Vagina (tissue), 2 donors: Measurements from ENCODE around the gene ZNF718. TPM values are rescaled to one million over a fixed set of nuclear protein-coding genes. Genes with fewer than 3 reads are reported as not detected.
A peak's percentile ranks its signal among the peaks of the same experiment; 100 is the strongest.
"Not testable (repeated sequence)": the region's sequence is repeated elsewhere in the genome, so short reads cannot be mapped to it uniquely, and the experiment has no call there.

Source experiments
- DNase-seq, 2 donors: peaks; one replicate each; pipeline ENCODE4 v3.0.0-alpha.2; 2017; ENCODE audit errors: extremely low spot score in 2 of 2
- H3K27ac ChIP-seq: fragments of 200-600 bp; sonication (generic); one replicate; pipeline ENCODE4 v1.5.1; 2019
- H3K27me3 ChIP-seq: fragments of 200-600 bp; sonication (generic); one replicate; pipeline ENCODE4 v1.5.1; 2019
- H3K36me3 ChIP-seq, 2 donors: fragments of 200-600 bp; sonication (generic); one replicate each; pipeline ENCODE4 v1.5.1; 2017 to 2019
- H3K4me1 ChIP-seq: fragments of 200-600 bp; sonication (generic); one replicate; pipeline ENCODE4 v1.5.1; 2019
- H3K4me3 ChIP-seq, 2 donors: fragments of 200-600 bp; sonication (generic); 1 replicate in 1 of 2; 2 replicates in 1 of 2; pipeline ENCODE4 v1.5.1; 2016 to 2019
- H3K9me3 ChIP-seq: fragments of 200-600 bp; sonication (generic); one replicate; pipeline ENCODE4 v1.5.1; 2019
- CTCF ChIP-seq, 3 experiments: fragments of 450-650 bp in 2 of 3; fragments of 200-600 bp in 1 of 3; sonication (generic) in 1 of 3; IDR thresholded peaks; one replicate each; pipeline ENCODE4 v1.5.1; 2017 to 2019; ENCODE audit warnings: antibody characterized with exemption in 3 of 3, mild to moderate bottlenecking in 2 of 3, moderate library complexity in 2 of 3
- POLR2A ChIP-seq, 2 donors: fragments of 450-650 bp; IDR thresholded peaks; one replicate each; pipeline ENCODE4 v1.6.1; 2017; ENCODE audit warnings: antibody characterized with exemption in 2 of 2, mild to moderate bottlenecking in 2 of 2, moderate library complexity in 2 of 2
- POLR2AphosphoS5 ChIP-seq, 2 donors: sonication (generic); formaldehyde crosslinking; IDR thresholded peaks; one replicate each; pipeline ENCODE4 v1.9.0; 2017; ENCODE audit warnings: antibody characterized with exemption in 2 of 2, mild to moderate bottlenecking in 2 of 2, low read depth in 1 of 2; ENCODE audit not compliant: insufficient read depth in 1 of 2
- intact Hi-C: fragments of 100-400 bp; cut with DNase I; formaldehyde crosslinking; loops from one replicate; pipeline ENCODE4 v1.15.1; 2023
- total RNA-seq: library from RNA; depleted of rRNA; stranded (reverse); fragments of >200 nt; gene quantifications from one replicate; pipeline ENCODE4 v1.2.3, GENCODE V29; 2016

The ZNF718 gene
- total RNA-seq = 5.9 TPM

DNA sequence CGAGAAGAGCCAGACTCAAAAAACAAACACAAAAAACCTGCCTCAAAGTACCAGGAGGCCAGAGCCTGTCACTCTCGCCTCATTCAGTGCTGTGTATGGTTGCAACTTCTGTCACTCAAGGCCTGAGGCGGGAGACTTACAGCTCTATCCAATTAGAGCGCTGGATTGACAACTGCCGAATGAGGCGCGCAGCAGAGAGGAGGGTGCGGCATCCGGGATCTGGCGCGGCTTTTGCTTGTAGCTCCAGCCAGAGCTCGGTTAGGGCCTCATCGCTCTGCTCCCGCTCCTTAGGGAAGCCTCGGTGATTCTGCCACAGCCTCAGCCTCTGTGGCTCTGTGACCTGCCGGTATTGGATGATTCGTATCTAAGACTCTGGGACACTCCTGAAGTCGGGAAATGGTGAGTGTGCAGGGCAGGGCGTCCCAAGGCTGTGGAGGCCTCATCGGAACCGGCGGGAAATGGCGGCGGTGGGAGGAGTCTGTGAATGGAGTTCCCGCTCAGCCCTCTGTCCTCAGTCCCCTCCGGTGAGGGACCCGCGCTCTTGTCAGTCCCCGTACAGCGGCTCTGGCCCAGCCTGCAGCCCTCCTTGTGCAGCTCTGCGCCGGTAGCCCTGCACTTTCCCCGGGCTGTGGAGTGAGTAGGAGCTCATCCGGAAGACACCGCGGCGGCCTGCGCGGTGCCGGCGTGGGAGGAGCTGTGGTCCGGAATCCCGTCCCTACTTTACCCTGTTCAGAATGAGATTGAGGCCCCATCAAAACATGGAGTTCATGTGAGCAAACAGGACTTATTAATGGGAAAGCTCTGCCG, at the start of gene ZNF718:
Gene ZNF718 (plus strand): TSS at position 227 of the 807 bp plus-strand sequence. CDS start 170 bp downstream, at position 397.
- Histone ChIP-seq H3K27me3 (no peaks in the 10 kb centered on the region), H3K4me1 (peaks cover 15% of the 10 kb centered on the region), H3K9me3 (no peaks in the 10 kb centered on the region), H3K27ac (peak within 1 kb of the TSS; percentile 83), H3K36me3 (no peaks in the 10 kb centered on the region), H3K4me3 (peak within 1 kb of the TSS; percentile 63 to 70)
- DNase-seq = peak; percentile 96 to 97
- peak; percentile 84 to 95 for TF ChIP-seq POLR2AphosphoS5 (IDR thresholded peaks at IDR 0.05; ENCODE audit: insufficient read depth in 1 of 2, low read depth in 1 of 2)
- peak in 1 of 2 donors; percentile 55 for TF ChIP-seq POLR2A (IDR thresholded peaks at IDR 0.05)
- no peak for TF ChIP-seq CTCF (IDR thresholded peaks at IDR 0.05)
- intact Hi-C loops = no loop called here

- no peak for DNase-seq
- intact Hi-C loops = no loop called here
These were observed 38.4 kb upstream of the ZNF718 start for GRCh38 chr4:85951-86350.

DNA sequence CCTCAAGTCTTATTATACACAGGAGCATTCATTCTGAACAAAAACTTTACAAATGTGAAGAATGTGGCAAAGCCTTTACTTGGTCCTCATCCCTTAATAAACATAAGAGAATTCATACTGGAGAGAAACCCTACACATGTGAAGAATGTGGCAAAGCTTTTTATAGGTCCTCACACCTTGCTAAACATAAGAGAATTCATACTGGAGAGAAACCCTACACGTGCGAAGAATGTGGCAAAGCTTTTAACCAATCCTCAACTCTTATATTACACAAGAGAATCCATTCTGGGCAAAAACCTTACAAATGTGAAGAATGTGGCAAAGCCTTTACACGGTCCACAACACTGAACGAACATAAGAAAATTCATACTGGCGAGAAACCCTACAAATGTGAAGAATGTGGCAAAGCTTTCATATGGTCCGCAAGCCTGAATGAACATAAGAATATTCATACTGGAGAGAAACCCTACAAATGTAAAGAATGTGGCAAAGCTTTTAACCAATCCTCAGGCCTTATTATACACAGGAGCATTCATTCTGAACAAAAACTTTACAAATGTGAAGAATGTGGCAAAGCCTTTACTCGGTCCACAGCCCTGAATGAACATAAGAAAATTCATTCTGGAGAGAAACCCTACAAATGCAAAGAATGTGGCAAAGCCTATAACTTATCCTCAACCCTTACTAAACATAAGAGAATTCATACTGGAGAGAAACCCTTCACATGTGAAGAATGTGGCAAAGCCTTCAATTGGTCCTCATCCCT, 37.6 kb upstream of the ZNF718 start:
- H3K27me3 ChIP-seq, H3K27ac ChIP-seq, H3K4me1 ChIP-seq, intact Hi-C loops, DNase-seq: not testable (repeated sequence)
- peaks cover 0 to 70% of the 10 kb centered on the region in 2 donors for H3K36me3 ChIP-seq
- peaks cover 86% of the 10 kb centered on the region for H3K9me3 ChIP-seq
- peak overlapping the region in 1 of 2 donors; percentile 4 for H3K4me3 ChIP-seq

More at GRCh38 chr4:85951-86350, 38.4 kb upstream of the ZNF718 start:
- Histone ChIP-seq H3K9me3 (peaks cover 86% of the 10 kb centered on the region), H3K36me3 (peaks cover 0 to 78% of the 10 kb centered on the region in 2 donors), H3K4me3 (no peak overlapping the region), H3K27ac (no peak overlapping the region), H3K27me3 (no peaks in the 10 kb centered on the region), H3K4me1 (no peaks in the 10 kb centered on the region)
- TF ChIP-seq CTCF (IDR thresholded peaks at IDR 0.05) (no peak), POLR2A (IDR thresholded peaks at IDR 0.05) (no peak), POLR2AphosphoS5 (IDR thresholded peaks at IDR 0.05; ENCODE audit: insufficient read depth in 1 of 2, low read depth in 1 of 2) (no peak)

DNA sequence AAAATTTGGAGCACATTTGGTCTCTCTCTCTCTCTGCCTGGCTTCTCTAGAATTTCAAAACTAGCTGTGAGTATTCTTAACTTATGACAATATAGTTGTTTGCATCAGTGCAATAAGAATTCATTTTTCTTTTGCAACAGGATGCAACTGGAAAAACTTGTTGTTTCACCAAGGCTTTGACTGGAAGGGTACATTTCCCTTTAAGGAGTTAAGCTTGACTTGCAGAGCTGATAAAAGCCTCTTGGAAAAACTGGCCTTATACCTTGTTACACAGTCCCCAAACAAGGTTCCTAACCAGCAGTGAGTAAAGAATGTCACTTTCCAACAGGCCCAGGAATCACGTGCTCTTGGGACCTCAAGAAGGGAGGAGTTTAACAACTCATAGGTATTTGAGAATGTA, 25.9 kb upstream of the ZNF718 start:
- H3K9me3 ChIP-seq = peaks cover 49% of the 10 kb centered on the region
- H3K27me3 ChIP-seq = no peaks in the 10 kb centered on the region
- DNase-seq = no peak
- TF ChIP-seq POLR2A (IDR thresholded peaks at IDR 0.05) = no peak
- no peak for TF ChIP-seq POLR2AphosphoS5 (IDR thresholded peaks at IDR 0.05; ENCODE audit: insufficient read depth in 1 of 2, low read depth in 1 of 2)
- no peak for TF ChIP-seq CTCF (IDR thresholded peaks at IDR 0.05)
- no peak overlapping the region for H3K4me3 ChIP-seq
- H3K27ac ChIP-seq = no peak overlapping the region
- intact Hi-C loops = no loop called here
- H3K4me1 ChIP-seq = no peaks in the 10 kb centered on the region
- no peaks in the 10 kb centered on the region for H3K36me3 ChIP-seq

DNA sequence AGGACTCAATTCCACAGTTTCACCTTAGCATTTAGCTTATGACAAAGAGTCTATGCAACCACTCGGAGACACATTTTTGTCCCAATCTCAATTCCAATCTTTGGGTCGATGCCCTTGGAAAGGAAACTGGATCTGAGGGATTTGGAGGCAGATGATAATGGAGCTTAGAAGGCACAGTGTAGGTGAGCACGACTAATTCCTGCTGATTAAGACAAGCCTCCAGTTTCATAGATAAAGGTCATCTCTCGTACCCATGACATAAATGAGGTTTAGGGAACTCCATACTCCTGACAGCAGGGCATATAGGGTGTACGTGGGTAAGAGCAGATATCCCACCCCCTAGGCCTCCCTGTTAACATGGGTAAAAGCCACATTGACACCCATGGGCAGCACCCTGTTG, 24.4 kb upstream of the ZNF718 start:
- Histone ChIP-seq H3K27ac (no peak overlapping the region), H3K9me3 (peaks cover 36% of the 10 kb centered on the region), H3K4me1 (no peaks in the 10 kb centered on the region), H3K36me3 (no peaks in the 10 kb centered on the region), H3K4me3 (no peak overlapping the region), H3K27me3 (no peaks in the 10 kb centered on the region)
- DNase-seq = no peak
- intact Hi-C loops = no loop called here
- no peak for TF ChIP-seq POLR2AphosphoS5 (IDR thresholded peaks at IDR 0.05; ENCODE audit: insufficient read depth in 1 of 2, low read depth in 1 of 2)
- TF ChIP-seq POLR2A (IDR thresholded peaks at IDR 0.05) = no peak
- TF ChIP-seq CTCF (IDR thresholded peaks at IDR 0.05) = no peak
